ENCODE measurements around the gene SLX4. TPM values are rescaled to one million over a fixed set of nuclear protein-coding genes. Genes with fewer than 3 reads are reported as not detected.

Gene SLX4, protein sequence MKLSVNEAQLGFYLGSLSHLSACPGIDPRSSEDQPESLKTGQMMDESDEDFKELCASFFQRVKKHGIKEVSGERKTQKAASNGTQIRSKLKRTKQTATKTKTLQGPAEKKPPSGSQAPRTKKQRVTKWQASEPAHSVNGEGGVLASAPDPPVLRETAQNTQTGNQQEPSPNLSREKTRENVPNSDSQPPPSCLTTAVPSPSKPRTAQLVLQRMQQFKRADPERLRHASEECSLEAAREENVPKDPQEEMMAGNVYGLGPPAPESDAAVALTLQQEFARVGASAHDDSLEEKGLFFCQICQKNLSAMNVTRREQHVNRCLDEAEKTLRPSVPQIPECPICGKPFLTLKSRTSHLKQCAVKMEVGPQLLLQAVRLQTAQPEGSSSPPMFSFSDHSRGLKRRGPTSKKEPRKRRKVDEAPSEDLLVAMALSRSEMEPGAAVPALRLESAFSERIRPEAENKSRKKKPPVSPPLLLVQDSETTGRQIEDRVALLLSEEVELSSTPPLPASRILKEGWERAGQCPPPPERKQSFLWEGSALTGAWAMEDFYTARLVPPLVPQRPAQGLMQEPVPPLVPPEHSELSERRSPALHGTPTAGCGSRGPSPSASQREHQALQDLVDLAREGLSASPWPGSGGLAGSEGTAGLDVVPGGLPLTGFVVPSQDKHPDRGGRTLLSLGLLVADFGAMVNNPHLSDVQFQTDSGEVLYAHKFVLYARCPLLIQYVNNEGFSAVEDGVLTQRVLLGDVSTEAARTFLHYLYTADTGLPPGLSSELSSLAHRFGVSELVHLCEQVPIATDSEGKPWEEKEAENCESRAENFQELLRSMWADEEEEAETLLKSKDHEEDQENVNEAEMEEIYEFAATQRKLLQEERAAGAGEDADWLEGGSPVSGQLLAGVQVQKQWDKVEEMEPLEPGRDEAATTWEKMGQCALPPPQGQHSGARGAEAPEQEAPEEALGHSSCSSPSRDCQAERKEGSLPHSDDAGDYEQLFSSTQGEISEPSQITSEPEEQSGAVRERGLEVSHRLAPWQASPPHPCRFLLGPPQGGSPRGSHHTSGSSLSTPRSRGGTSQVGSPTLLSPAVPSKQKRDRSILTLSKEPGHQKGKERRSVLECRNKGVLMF (N-terminal part only)
- total RNA-seq, result 2.7 and 3.2 TPM in 2 replicates

DNA sequence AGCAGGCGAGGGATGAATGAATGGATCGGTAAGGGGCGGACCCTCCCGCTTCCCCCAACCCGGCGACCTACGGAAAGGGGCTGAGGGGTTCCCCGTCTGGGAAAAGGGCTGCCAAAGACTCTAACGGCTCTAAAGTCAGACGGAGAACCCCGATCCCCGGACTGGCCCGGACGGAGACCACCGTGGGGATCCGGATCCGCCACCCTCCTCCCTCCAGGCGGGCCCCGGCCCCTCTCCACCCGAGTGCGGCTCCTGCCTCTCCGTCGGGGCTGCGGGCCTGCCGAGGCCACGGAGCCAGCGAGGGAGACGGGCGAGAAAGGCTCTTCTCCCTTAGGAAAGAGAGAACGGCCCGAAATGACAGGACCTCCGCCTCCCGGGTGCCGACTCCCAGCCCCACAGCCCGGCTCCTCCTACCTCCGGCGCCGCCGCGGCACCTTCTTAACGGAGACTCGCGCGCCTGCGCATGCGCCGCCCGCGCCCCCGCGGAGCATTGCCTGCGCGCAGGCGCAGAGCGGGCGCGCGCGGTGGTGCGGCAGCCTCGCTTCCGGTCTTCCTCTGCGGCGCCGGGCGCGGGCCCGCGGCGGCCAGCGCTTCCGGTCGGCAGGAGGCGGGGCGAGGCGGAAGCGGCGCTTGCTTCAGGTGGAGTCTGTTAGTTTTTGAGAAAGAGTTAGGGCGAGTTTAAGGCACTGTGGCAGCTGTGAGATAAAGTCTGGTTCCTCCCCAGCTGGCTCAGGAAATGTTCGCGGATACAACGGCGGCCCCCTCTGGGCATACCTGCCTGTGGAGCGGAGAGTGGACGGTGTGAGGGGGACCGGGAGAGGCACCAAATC, at the start of gene SLX4:
Gene SLX4, minus strand, starts transcription at position 461 of the 830 bp plus-strand sequence. CDS start 2,642 bp downstream, outside the sequence.

DNA sequence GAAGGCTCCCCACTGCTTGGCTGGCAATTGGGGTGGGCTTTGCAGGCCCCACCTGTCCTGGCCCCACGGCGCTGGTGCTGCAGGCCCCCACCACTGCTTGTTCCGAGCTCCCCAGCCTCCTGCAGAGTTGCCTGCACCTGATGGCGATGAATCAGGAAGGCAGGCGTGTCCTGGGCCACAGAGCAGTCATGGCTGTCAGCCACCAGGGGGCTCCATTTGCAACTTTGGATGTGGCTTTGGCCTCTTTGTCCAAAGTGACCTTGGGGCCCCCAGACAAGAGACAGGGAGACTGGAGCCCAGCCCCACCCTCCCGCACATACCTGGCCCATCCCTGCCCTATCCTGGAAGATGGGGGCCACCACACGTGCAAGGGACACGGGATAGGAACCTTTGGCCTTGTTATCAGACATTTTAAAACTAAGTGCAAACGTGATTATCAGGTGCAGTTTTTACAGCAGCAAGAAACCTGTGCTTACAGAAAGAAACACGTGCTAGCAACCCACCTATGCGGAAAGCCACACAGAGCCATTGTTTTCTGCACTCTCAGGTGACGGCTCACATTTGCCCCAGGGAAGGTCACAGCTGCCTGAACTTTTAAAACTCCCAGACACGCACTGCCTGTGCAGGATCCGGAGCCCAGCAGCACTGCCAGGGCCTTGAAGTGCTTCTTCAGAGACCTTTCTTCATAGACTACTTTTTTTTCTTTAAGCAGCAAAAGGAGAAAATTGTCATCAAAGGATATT, 43.0 kb upstream of the SLX4 start, which contains the start of gene DNASE1:
Gene DNASE1, plus strand, starts transcription at position 443 of the 743 bp plus-strand sequence. CDS start 683 bp downstream, outside the sequence.

DNA sequence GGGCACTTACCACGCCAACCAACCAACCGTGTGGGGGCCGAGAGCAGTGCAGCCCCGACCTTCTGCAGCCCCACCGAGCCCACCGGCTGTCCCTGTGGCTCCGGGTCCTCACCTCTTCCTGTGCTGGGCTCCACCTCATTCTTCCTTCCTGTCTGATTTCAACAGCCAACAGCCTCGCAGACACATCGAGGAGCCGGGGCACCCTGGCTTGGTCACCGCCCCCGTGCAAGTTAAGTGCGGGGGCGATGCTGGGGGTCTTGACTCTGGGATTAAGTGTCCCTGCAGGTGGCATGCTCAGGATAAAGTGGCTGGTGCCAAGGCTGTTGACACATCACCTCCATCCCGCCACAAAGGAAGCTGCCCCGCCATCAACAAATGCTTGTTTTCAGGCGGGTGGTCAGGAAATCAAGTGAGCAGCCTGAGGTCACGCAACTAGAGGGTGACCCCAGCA, 34.1 kb downstream of the SLX4 start, which contains the start of gene NLRC3:
Gene NLRC3, minus strand, starts transcription at position 102 of the 451 bp plus-strand sequence. CDS start 12,367 bp downstream, outside the sequence.

Other genes starting within 250 kb of the SLX4 start
- 7.8 and 9.2 TPM in 2 replicates for gene ZSCAN32, start 210.6 kb downstream of the SLX4 start, total RNA-seq
- 9.9 and 11.8 TPM in 2 replicates for gene ZNF174, start 210.4 kb downstream of the SLX4 start, total RNA-seq
- 1.7 and 2.0 TPM in 2 replicates for gene ZNF597, start 168.1 kb downstream of the SLX4 start, total RNA-seq
- gene NAA60, start 167.9 kb downstream of the SLX4 start, total RNA-seq, result 24.1 and 31.1 TPM in 2 replicates
- gene C16orf90, start 116.1 kb downstream of the SLX4 start, total RNA-seq, result not detected in 2 replicates
- gene CLUAP1, start 110.6 kb downstream of the SLX4 start, total RNA-seq, result 13.2 and 19.5 TPM in 2 replicates
- gene NLRC3, start 34.2 kb downstream of the SLX4 start, total RNA-seq, result 0.19 TPM in 1 of 2 replicates, not detected in the other
- gene DNASE1, start 43.1 kb upstream of the SLX4 start, total RNA-seq, result 5.4 and 6.5 TPM in 2 replicates
- 37.7 and 41.2 TPM in 2 replicates for gene TRAP1, start 105.9 kb upstream of the SLX4 start, total RNA-seq